Bronchial epithelial cell (primary cell): ENCODE measurements around the gene INTS7. TPM values are rescaled to one million over a fixed set of nuclear protein-coding genes. Genes with fewer than 3 reads are reported as not detected.

Source experiments
- DNase-seq: peaks from one replicate; pipeline ENCODE4 v3.0.0-alpha.2; 2010; ENCODE audit warnings: low read depth
- FAIRE-seq: peaks from 2 replicates; lab custom pipeline; 2011; peaks lifted over from hg19 to GRCh38; lab: Jason Lieb, UNC
- H3K27me3 ChIP-seq: 2 replicates; pipeline ENCODE4 v1.5.1; 2011; ENCODE audit warnings: low read length; ENCODE audit not compliant: control insufficient read depth, insufficient read depth
- H3K36me3 ChIP-seq: 2 replicates; pipeline ENCODE4 v1.5.1; 2011; ENCODE audit warnings: low read length; ENCODE audit not compliant: control insufficient read depth, insufficient read depth
- H3K4me3 ChIP-seq: 2 replicates; pipeline ENCODE4 v1.5.1; 2011; ENCODE audit warnings: mild to moderate bottlenecking, low read depth, low read length, control low read depth
- total RNA-seq: library from RNA; depleted of rRNA; stranded (reverse); fragments of >200 nt; gene quantifications from 2 replicates; pipeline ENCODE4 v1.2.1, GENCODE V29; 2014
- TF ChIP-seq, protein P1 (sequence below): IDR thresholded peaks from 2 replicates; pipeline ENCODE4 v1.5.1; 2011; ENCODE audit warnings: mild to moderate bottlenecking, moderate library complexity, low read length, control low read depth, inconsistent platforms; ENCODE audit not compliant: insufficient read depth, severe bottlenecking

INTS7 gene
- total RNA-seq, 1 donor from 2014 or later = 12.9 TPM

DNA sequence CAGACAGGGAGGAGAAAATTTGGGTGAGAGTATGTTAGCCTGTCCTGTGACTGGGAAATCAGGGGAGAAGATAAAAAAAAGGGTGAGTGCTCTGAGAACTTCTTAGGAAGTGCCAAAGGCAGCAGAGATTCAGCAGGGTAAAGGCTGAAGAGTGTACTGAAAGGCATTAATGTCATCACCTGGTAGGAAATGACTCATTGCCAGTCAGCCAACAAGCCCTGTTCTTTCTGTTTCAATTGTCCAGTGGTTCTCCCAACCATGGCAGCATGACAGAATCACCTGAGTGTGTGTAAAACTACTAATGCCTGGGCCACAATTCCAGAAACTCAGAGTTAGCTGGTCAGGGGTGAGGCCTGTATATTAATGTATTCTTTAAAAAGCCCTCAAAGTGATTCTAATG lies 83.5 kb downstream of the INTS7 start:
- FAIRE-seq = peak; percentile 89
- no peaks in the 10 kb centered on the region for H3K27me3 ChIP-seq
- TF ChIP-seq, protein P1, sequence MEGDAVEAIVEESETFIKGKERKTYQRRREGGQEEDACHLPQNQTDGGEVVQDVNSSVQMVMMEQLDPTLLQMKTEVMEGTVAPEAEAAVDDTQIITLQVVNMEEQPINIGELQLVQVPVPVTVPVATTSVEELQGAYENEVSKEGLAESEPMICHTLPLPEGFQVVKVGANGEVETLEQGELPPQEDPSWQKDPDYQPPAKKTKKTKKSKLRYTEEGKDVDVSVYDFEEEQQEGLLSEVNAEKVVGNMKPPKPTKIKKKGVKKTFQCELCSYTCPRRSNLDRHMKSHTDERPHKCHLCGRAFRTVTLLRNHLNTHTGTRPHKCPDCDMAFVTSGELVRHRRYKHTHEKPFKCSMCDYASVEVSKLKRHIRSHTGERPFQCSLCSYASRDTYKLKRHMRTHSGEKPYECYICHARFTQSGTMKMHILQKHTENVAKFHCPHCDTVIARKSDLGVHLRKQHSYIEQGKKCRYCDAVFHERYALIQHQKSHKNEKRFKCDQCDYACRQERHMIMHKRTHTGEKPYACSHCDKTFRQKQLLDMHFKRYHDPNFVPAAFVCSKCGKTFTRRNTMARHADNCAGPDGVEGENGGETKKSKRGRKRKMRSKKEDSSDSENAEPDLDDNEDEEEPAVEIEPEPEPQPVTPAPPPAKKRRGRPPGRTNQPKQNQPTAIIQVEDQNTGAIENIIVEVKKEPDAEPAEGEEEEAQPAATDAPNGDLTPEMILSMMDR = no peak
- H3K36me3 ChIP-seq = no peaks in the 10 kb centered on the region
- DNase-seq = peak; percentile 96
- H3K4me3 ChIP-seq = no peak overlapping the region

DNA sequence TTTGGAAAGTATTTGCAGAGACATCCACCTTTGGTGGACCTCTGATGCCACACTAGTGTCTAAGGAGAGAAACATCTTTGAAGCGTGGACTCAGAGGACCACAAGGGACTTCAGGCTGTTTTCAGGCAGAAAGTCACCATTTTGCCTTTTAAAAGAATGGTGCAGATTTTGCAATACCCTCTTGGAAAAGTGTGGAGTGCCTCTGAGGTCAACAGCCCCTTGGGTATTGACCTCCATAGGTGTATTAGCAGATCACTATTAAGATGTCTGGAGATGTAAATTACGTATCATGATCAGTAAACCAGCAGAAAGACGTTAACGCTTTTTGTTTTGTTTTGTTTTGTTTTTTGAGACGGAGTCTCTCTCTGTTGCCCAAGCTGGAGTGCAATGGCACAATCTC lies 87.0 kb downstream of the INTS7 start:
- H3K36me3 ChIP-seq = no peaks in the 10 kb centered on the region
- FAIRE-seq = no peak
- no peak for DNase-seq
- H3K27me3 ChIP-seq = no peaks in the 10 kb centered on the region
- H3K4me3 ChIP-seq = no peak overlapping the region
- TF ChIP-seq, protein P1 = no peak

DNA sequence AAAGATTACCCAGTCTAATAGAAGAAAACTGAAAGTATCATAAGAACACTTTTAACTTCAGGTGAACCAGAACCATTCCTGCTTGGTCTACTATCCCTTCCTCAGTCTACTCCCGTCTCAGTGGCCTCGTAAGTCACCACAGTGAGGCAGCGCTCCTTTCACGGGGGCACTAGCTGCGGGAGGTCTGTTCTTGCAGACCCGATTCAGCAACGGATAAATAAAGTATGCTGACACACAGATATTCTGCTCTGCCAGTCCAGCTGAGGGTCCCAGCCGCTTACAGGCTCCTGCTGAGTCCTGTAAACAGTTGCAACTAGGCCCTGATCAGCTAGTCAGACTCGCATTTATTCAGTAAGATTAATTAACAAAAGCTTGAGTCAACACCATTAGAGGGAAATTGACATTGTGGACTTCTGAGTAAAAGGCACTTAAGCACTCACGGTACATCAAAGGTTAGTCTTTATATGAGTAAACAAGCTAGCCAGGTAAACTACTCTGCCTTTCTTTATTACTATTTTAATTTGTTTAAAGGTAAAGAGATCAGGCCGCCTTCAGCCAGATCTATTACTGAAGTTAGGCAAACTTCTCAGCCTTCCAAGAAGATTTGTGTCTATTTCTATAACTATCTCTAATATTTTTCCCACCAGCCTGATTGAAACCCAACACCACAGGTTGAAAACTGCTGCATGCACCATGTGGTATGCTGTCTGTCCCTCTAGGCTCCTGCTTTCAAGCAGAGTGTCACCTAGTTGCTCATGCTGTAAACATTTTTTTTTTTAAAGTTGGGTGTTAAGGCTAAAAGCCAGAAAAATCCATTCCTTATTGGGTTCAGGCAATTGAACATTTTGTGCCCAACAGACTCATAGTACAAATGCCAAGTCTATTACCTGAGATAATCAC lies 87.7 kb downstream of the INTS7 start:
- Histone ChIP-seq H3K36me3 (no peaks in the 10 kb centered on the region), H3K4me3 (no peak overlapping the region), H3K27me3 (no peaks in the 10 kb centered on the region)
- no peak for DNase-seq
- TF ChIP-seq, protein P1 = no peak
- no peak for FAIRE-seq

DNA sequence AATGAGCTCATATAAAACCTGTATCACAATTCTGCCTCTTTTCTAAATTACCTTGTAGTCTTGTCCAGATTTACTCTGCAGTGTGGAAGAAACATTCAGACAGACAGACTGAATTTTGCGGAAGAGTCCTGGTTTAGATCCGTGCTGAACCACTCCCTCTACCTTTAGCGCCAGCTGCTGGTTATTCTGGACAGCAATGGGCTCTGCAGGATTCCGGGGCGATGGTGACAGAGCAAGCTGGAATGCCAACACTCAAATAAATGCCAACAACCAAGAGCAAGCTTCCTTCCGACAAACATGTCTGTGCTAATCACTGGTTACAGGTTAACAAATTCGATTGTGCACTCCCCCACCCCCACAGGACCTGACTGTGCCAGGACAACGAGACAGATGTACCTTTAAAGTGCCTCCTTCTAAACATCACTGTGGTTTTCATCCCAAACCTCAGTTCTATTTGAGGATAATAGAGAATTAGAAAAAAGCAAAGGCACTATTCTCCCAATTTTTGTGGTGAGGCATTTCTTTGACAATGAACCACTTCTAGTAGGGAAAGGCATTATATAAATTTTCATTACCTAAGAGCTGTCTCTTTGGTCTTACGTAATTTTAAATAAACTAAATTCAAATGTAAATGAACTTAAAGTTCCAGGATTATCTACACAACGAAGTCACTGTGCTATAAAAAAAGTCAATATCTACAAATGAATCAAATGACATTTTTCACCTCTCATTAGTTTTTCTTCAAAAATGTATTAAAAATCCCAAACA lies 90.4 kb downstream of the INTS7 start:
- FAIRE-seq (peak; percentile 92), DNase-seq (peak; percentile 98)
- Histone ChIP-seq H3K4me3 (no peak overlapping the region), H3K36me3 (peaks cover 1% of the 10 kb centered on the region), H3K27me3 (no peaks in the 10 kb centered on the region)
- TF ChIP-seq, protein P1 = peak; percentile 94

DNA sequence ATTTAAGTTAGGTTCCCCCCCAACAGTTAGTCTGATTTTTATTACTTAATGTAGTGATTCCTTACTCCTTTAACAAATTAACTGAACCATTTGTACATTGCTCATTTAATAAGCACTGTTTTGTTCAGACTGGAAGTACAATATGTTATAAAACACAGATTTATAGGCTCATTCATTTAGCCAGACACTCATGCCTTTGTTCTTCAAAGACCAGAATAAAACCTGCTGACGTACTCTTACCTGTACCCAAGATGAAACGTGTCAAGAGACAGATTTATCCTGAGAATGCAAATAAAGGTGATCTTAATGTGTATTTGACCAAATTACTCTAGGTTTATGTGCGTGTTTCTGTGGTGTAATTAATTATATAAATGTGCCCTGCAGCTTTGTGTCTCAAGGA lies 92.8 kb downstream of the INTS7 start:
- H3K36me3 ChIP-seq = peaks cover 1% of the 10 kb centered on the region
- no peak overlapping the region for H3K4me3 ChIP-seq
- DNase-seq (no peak), FAIRE-seq (no peak)
- TF ChIP-seq, protein P1 = no peak
- H3K27me3 ChIP-seq = no peaks in the 10 kb centered on the region
